ENCODE data around the gene RABGAP1L.

DNA sequence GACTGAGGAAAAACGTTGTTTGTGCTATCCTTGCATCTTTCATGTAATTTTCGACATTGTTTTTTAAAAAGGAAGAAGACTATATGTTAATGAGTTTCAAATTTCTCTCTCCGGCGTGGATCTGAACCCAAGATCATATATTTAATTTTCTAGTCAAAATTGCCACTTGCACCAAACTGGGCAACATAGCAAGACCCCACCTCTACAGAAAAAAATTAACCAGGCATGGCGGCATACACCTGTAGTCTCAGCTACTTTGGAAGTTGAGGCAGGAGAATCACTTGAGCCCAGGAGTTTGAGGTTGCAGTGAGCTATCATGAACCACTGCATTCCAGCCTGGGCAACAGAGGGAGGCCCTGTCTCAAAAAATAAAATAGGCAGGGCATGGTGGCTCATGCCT, 16.5 kb upstream of the RABGAP1L start:
- TF ChIP-seq EZH2 (IDR thresholded peaks at IDR 0.05) (no peak), POLR2AphosphoS5 (IDR thresholded peaks at IDR 0.05; ENCODE audit: borderline replicate concordance, low read depth, low read length) (no peak)
